RCC 7860 (cell line): Measurements from ENCODE around the gene KIF26A.

ENCODE experiments used
- DNase-seq: peaks from one replicate; pipeline ENCODE4 v3.0.0-alpha.2; 2015; ENCODE audit warnings: low spot score
- FAIRE-seq: peaks from 2 replicates; lab custom pipeline; 2012; peaks lifted over from hg19 to GRCh38; lab: Jason Lieb, UNC

KIF26A gene

DNA sequence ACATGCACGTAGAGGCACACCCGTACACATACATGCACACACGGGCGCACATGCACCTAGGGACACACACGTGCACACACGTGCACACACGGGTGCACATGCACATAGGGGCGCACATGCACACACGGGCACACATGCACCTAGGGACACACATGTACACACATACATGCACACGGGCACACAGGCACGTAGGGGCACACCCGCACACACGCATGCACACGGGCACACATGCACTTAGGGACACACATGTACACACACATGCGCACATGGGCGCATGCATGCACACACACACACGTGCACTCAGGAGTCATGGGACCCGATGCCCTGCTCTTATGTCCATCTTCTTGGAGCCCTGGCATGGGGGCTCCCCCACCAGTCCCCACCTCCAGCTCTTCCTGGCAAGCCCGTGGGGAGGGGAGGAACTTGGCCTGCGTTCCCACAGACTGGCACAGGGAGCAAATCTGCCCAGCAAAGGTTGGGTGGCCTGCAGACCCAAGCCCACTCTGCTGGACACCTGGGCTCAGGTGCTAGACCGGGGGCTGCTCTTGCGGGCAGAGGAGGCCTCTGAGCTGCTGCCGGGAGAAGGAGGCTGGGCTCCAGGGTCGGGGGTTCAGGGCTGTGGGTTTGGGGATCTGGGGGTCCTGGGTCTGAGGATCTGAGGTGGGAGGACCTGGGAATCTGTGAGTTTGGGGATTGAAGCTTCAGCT lies 51.4 kb downstream of the KIF26A start:
- FAIRE-seq, result no peak
- DNase-seq, result no peak

DNA sequence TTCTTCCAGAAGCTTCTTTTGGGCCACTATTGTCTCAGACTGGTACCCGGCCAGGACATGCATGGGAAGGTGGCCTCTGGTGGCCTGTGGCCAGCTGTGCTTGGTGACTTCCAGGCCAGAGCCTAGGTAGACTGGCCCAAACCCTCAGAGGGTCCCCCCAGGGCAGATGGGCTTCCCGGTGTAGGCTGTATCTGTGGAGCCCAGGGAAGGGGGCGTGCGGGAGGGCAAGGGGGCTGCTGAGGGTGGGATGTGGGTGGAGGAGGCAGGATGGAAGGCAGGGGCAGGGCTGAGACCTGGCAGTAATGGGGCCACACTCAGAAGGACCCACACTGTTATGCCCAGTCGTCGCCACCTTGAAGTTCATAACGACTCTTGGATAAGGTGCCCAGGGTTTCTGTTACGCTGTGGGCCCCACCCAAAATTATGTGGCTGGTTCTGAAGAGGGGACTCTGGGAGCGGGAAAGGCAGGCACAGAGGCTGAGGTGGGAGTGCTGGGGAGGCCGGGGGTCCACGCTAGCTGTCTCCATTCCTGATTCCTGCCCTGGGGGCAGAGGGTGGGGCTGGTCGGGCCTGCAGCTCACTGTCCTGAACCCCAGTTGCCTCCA lies 52.1 kb downstream of the KIF26A start:
- no peak for DNase-seq
- no peak for FAIRE-seq

DNA sequence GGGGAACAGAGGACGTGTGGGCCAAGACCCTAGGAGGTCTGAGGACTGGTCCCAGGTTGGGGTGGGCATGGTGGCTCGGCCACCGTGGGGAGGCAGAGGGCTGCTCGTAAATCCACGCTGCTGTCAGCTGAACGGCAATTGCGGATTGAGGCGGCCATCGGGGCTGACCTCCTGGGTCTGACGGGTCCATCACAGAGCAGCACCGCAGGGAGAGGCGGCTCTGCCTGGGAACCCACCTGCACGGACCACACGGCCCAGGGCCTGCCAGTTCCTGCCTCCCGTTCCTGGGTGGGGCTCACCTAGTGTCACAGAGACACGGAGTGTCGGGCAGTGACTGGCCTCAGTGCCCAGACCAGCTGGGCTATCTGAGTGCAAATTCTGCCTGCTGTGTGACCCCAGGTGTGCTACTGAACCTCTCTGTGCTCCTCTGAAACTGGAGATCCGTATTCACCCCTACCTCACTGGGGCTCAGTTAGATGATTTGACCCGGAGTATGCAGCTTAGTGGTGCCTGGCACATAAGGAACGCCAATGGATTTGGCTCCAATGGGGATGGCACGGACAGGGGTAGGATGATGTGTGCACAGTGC lies 53.1 kb downstream of the KIF26A start:
- no peak for DNase-seq
- no peak for FAIRE-seq

DNA sequence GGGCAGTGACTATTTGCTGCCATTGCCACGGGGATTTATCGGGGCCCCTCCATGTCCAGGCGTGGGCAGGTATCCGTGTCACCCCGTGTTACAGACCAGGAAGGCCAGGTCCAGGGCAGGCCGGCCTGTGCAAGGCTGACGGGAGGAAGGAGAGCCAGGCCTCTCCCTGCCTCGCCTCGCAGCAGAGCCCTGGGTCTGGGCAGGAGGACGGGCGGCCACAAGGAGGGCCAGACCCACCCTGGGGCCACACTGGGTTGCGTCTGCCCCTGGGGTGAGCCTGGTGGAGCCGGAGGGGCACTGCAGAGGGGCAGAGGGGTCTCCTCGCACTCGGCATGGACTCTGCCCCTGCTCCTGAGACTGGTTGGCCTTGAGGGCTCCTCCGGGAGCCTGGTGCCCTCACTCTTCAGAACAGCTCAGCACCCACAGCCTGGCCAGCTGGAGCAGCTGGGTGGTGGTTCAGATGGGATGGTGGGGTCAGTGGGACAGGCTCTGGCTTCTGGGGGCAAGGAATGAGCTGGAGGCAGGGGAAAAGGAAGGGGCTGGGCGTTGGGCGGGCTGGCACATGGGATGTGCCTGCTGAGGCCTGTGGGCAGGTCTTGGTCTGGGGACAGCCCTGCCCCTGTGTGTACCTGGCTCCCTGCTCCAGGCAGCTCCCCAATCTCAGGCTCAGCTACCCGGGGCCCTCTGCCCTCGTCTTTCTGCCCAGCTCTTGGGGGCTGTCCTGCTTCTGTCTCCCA lies 53.9 kb downstream of the KIF26A start:
- DNase-seq, result no peak
- no peak for FAIRE-seq

DNA sequence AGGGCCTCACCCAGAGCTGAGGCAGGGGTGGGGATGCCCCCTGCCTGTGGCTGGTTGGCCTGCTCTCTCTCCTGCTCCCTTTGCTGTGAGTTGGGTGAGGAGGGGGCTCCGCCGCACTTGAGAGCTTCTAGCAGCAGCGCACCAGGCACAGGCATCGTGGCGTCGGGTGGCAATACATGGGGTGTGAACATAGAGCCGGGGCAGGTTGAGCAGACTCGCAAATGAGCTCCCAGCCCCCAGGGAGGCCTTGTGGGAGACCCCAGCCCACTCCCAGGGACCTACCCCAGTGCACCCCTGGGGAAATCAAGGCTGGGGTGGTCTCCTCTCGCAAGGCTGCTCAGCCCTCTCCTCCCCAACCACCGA lies 54.5 kb downstream of the KIF26A start:
- no peak for FAIRE-seq

DNA sequence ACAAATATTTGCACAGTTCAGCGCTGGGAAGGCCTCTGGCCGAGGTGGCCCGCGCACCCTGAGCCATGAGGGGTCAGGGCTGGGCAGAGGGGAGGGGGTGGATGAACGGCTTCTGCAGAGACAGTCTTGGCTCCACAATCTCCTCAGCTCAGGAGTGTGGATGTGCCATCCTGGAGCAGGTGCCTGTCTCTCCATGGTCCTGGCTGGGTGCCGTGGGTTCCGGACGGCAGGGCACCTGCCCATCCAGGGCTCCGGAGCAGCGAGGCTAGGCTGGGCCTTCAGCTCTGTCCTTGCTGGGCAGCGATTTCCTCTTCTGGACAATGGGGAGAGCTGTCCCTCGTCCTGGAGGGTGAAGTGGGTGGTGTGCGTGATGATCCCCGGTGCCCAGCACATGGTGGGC lies 55.6 kb downstream of the KIF26A start:
- DNase-seq (no peak), FAIRE-seq (no peak)

More for the DNA sequence above, 54.5 kb downstream of the KIF26A start:
- DNase-seq, result no peak

DNA sequence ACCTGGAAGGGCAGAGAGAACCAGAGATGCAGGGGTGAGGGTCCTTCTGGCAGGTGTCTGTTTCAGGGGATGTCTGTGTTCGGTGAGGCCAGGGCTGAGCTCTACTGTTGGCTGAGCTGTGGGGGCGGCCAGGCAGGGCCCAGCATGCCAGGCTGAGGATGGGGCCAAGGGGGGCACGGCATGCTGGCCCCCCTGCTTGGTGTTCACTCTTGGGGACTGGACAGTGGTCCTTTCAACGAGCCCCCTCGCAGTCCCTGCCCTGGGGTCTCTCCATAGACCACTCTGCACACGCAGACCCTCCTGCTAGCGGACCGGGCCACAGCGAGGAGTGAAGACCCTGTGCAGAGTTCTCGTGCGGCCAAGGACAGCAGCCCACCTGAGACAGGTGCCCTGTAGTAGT lies 56.3 kb downstream of the KIF26A start:
- no peak for FAIRE-seq
- no peak for DNase-seq

DNA sequence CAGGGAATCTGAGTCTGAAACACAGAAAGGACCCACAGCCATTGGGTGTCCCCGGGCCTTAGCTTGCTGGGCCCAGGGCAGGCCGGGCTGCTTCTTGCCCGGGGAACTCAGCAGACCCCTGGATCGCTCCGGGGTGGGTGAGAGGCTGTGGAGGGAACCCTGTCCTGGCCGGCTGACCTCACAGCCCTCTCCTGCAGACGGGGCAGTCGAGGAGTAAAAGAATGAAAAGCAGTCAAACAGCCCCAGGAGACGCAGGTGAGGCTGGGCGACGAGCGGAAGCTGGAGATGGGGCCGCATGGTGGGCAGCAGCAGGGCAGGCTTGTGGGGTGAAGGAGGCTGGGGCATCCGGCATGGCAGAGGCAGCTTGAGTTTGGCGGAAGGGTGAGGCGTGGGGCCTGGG lies 57.0 kb downstream of the KIF26A start:
- DNase-seq (no peak), FAIRE-seq (no peak)

DNA sequence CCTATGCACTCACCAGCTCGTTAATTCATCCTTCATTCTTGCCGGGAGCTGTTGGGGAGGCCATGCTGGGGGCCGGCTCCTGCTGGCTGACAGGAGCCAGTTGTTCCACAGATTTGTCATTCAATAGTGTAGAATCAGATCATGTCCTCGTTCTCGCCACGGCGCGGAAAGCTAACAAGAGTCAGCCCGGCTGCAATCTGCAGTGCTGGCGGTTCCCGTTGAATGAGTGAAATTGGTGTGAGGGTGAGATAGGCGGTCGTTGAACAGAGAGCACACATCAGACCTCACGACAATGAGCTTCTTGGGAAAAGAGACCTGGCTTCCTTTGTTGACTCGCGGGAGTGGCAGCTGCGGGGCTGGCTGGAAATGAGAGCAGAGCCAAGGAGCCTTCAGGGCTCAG lies 57.5 kb downstream of the KIF26A start:
- FAIRE-seq, result no peak
- no peak for DNase-seq

DNA sequence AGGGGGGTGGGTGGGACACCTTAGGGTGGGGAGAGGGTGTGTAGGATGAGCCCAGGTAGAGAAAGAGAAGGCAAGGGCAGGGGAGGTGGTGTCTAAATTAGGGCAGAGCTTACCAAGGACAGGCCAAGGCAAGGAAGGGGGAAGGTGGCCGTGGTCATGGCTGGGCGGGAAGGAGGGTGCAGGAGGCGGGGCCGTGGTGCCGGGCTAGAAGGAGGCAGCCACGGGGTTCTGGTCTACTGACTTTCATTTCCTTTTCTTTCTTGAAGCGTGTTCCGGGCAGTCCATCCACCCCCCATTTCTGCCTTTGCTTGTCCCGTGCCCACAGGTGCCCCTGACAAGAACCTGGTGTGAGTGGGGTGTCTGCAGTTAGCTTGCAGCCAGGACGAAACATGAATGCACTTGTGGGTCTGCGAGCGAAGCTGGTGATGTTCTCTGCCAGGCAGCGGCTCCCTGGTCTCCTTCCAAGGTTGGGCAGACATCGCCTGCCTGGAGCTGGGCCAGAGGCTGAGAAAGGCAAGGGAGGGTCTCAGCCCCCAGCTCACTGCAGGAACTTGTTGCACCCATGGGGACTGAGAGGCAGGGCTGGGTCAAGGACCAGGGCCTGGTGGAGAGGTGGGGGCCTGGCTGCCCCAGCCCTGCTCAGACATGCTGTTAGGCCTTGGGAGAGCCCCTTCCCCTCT lies 58.2 kb downstream of the KIF26A start:
- no peak for DNase-seq
- FAIRE-seq, result no peak

DNA sequence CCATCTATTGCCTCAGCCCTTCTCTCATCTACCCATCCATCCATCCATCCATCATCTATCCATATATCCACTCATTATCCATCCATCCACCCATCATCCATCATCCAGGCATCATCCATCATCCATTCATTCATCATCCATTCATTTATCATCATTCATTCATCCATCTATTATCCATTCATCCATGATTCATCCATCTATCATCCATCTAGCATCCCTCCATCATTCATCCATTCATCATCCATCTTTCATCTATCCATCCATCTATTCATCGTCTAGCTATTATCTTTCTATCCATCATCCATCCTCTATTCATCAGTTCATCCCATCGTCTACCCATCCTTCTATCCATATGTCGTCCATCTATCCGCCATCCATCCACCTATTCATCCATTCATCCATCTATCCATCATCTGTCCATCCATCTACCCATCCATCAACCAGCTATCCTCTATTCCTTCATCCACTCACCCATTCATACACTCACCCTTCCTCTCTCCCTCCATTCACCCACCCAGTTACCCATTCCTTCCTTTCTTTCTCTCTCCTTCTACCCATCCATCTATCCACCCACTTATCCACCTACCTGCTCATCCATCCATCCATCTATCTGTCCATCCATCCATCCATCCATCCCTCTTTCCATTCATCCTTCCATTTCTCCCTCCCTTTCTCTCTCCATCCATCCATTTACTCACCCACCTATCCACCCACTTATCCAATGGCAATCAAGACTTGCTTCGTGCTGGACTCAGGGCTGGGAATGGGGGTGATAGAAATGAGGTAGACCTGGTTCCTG lies 59.3 kb downstream of the KIF26A start:
- no peak for DNase-seq
- FAIRE-seq, result no peak

DNA sequence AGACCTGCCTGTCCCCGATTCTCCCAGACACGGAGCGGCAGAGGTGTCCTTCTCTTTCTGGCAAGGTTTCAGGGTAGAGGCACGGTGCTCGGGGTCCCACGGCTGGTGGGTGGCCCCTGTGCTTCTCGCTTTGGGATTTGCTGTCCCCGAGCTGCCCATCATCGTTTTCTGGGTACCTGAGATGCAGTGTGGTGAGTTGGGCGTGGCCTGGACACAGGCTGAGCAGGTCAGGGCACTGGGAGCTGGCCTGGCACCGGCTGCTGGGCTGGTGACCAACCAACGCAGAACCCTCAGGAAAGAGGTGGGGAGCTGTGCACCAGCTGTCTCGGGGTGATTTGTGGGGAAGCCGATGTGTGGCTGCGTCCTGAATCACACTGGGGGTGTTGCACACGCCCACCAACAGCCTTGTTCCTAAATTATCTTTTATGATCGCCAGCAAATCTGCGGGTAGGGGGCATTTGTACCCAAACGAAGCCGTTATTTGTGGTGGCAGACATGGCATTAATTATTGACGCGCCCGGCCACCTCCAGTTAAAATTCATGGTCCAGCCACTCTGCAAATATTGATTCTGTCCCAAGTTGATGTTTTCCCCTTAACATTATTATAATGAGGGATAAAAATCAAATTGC lies 61.0 kb downstream of the KIF26A start:
- DNase-seq (no peak), FAIRE-seq (no peak)

DNA sequence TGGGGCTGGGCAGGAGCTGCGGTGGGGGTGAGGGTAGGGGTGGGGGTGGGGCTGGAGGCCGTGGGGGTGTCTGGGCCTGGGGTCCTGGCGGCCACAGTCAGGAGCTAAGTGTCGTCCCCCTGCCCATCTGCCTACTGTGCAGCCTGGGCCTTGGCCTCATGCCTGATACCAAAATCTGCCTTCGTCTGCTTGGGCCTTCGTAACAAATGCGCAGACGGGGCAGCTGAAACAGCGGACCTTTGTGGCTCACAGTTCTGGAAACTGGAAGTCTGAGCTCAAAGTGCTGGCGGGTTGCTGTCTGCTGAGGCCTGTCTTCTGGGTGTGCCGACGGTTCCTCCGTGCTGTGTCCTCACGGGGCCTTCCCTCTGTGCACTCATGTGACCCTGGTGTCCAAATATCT lies 61.7 kb downstream of the KIF26A start:
- no peak for FAIRE-seq
- no peak for DNase-seq

DNA sequence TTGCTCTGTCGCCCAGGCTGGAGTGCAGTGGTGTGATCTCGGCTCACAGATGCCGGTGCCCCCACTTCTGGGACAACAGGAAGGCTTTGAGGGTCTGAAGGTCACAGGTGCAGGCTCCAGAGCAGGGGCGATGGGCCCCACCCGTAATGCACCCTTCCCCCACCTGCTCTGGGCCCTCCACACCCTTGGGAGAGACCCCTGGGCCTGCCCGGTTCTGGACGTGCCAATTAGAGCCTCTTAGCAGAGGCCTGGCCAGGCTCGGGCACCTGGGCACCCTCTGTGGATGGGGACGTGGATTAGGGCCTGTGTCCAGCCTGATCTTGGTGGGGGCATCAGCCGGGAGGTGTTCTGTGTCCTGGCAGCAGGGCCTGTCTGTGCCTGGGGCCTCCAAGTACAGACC lies 62.2 kb downstream of the KIF26A start:
- DNase-seq (no peak), FAIRE-seq (no peak)

DNA sequence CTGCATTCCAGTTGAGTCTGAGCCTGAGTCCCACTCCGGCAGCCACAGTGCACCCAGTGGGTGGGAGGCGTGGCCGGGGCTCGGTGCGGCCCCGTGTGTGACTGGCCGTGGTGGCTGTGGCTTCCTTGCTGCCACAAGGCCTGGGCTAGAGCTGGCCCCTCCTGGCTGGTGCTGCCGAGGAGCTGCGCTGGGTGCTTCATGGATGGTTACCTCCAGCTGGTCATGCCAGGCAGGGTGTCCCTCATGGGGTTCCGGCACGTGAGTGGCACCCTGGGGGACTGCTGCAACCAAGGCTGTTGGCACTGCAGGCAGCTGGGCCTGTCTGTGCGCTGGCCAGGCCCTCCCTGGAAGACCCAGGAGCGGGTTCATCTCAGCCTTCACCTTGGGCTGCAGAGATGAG lies 62.7 kb downstream of the KIF26A start:
- DNase-seq, result no peak
- no peak for FAIRE-seq

DNA sequence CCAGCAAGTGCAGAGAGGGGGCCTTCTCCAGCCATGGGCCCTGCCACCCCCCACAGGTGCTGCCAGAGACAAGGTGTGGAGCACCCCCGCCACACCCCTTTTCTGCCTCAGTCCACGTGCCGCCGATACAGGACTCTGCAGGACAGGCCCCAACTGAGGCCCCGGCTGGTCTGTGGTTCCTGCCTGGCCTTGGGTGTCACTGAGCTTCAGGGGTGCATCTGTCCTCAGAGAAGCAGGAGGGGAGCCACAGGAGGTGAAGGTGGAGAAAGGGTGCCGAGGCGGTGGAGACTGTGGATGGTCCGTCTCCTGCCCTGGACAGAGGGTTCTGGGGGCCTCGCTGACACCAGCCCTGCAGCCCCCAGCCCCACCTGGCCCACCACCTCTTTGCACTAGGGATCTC lies 63.1 kb downstream of the KIF26A start:
- FAIRE-seq, result no peak
- no peak for DNase-seq

DNA sequence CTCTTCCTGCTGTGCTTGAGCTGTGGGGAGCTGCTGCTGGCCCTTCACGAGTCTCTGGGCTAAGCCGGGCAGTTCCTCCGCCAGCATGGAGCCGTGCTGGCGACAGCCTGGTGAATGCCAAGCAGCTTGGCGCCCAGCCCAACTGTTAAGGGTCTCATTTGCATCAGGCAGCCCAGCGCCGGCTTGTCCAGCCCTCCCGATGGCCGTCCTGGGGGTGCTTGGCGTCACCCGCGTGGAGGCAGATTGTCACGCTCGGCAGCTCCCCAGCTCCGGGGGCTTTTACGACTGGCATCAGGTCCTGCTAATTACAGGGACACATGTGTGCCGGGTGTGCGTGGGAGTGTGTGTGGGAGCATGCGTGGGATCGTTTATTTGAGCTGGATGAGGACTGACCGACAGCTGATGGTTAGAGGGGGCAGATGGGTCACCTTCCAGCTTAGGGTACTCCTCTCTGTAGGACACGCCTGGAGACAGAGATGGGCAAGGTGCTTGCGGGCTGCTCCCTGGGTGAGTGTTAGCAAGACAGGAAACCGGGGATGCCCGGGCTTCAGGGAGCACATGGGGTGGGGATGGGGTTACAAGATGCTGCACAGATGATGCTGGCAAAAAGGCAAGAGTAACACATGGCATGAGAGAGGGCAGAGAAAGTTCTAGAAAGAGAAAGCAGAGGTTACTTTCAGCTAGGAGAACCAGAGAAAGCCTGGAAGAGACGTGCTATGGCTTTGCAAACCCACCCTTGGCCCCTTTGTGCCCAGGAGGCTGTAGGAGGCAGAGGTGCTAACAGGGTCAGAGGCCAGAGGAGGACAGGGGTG lies 64.1 kb downstream of the KIF26A start:
- FAIRE-seq (no peak), DNase-seq (no peak)

DNA sequence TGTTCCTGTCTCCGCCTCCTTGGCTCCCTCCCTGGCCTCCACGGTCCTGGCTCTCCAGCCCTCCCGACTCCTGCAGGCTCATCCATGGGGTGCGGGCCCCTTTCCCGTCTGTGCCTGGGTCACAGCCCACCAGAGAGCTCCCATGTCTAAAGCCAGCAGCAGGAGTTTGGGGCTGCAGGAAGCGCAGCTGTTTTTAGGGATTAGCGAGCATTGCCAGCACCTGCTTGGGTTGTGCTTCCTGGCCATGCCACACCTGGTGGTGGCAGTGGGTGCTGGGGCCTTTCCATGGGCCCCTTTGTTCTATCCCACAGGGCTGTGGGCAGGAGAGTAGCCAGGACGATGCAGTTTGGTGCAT lies 64.7 kb downstream of the KIF26A start:
- DNase-seq, result no peak
- no peak for FAIRE-seq

DNA sequence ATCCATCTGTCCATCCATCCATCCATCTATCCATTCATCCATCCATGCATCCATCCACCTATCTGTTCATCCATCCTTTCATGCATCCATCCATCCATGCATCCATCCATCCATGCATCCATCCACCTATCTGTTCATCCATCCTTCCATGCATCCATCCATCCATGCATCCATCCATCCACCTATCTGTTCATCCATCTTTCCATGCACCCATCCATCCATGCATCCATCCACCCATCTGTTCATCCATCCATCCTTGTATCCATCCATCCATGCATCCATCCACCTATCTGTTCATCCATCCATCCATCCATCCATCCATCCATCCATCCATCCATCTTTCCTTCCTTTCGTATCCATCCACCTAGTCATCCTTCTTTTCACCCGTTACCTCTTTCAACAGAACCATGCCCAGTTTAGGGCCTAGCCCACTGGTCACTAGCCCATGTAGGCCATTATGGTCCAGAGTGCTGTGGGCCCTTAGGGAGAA lies 66.3 kb downstream of the KIF26A start:
- no peak for DNase-seq
- FAIRE-seq, result no peak
